Measurements from ENCODE around the gene LGI1. TPM values are rescaled to one million over a fixed set of nuclear protein-coding genes. Genes with fewer than 3 reads are reported as not detected.

LGI1 gene
- polyA plus RNA-seq, 1 donor = 34.3 TPM

Other genes with a start within 250 kb of the LGI1 start
- 0.43 TPM for gene FFAR4, start 191.3 kb upstream of the LGI1 start, polyA plus RNA-seq (ENCODE audit: insufficient read length)
- gene RBP4, start 156.7 kb upstream of the LGI1 start, polyA plus RNA-seq (ENCODE audit: insufficient read length) = 16.0 TPM
- gene PDE6C, start 145.4 kb upstream of the LGI1 start, polyA plus RNA-seq (ENCODE audit: insufficient read length) = 0.75 TPM
- 25.1 TPM for gene FRA10AC1, start 55.3 kb upstream of the LGI1 start, polyA plus RNA-seq (ENCODE audit: insufficient read length)
- gene SLC35G1, start 136.0 kb downstream of the LGI1 start, polyA plus RNA-seq (ENCODE audit: insufficient read length) = 4.3 TPM
- 53.4 TPM for gene PLCE1, start 236.0 kb downstream of the LGI1 start, polyA plus RNA-seq (ENCODE audit: insufficient read length)